GM21360 (cell line): ENCODE measurements around the gene PARVG.

ENCODE experiments used
- ATAC-seq: cut with Tn5 transposase; IDR thresholded peaks from one replicate; pipeline ENCODE4 v1.9.1; 2021; ENCODE audit warnings: mild to moderate bottlenecking, moderate library complexity; ENCODE audit not compliant: unreplicated experiment

The PARVG gene

GRCh38 chr22:44193535-44193891 lies 12.8 kb downstream of the PARVG start:
- ATAC-seq, result no peak

GRCh38 chr22:44194569-44194968 lies 13.8 kb downstream of the PARVG start:
- no peak for ATAC-seq

GRCh38 chr22:44195189-44195871 lies 14.6 kb downstream of the PARVG start:
- ATAC-seq, result no peak

- ATAC-seq, result no peak
These were observed 15.5 kb downstream of the PARVG start for GRCh38 chr22:44196241-44196640.

- ATAC-seq, result no peak
These were observed 16.0 kb downstream of the PARVG start for GRCh38 chr22:44196731-44197131.

GRCh38 chr22:44197271-44197670 lies 16.5 kb downstream of the PARVG start:
- ATAC-seq, result no peak

- ATAC-seq, result no peak
These were observed 18.4 kb downstream of the PARVG start for GRCh38 chr22:44199164-44199563.

GRCh38 chr22:44199866-44200265 lies 19.1 kb downstream of the PARVG start:
- no peak for ATAC-seq

- ATAC-seq, result no peak
These were observed 19.7 kb downstream of the PARVG start for GRCh38 chr22:44200451-44200850.

GRCh38 chr22:44200855-44201550 lies 20.3 kb downstream of the PARVG start:
- ATAC-seq, result no peak

GRCh38 chr22:44201665-44202064 lies 20.9 kb downstream of the PARVG start:
- no peak for ATAC-seq

- ATAC-seq, result no peak
These were observed 21.6 kb downstream of the PARVG start for GRCh38 chr22:44202261-44202789.

GRCh38 chr22:44203203-44203602 lies 22.5 kb downstream of the PARVG start:
- ATAC-seq, result no peak

- no peak for ATAC-seq
These were observed 24.2 kb downstream of the PARVG start for GRCh38 chr22:44204739-44205515.

- ATAC-seq, result no peak
These were observed 25.0 kb downstream of the PARVG start for GRCh38 chr22:44205516-44206329.

- no peak for ATAC-seq
These were observed 25.6 kb downstream of the PARVG start for GRCh38 chr22:44206330-44206645.

GRCh38 chr22:44206696-44207095 lies 26.0 kb downstream of the PARVG start:
- ATAC-seq, result no peak

GRCh38 chr22:44207173-44207980 lies 26.7 kb downstream of the PARVG start:
- no peak for ATAC-seq

GRCh38 chr22:44207981-44208317 lies 27.2 kb downstream of the PARVG start:
- no peak for ATAC-seq

- no peak for ATAC-seq
These were observed 28.6 kb downstream of the PARVG start for GRCh38 chr22:44209343-44209742.
